Activated CD4-positive, alpha-beta memory T cell treated with anti-CD3 and anti-CD28 coated beads, Interleukin-2, amount 10 ng/mL, durations not matched to agents 7 days and 5 days (primary cell): ENCODE measurements around the gene PDE7B. TPM values are rescaled to one million over a fixed set of nuclear protein-coding genes. Genes with fewer than 3 reads are reported as not detected.

Experiments used
- CTCF ChIA-PET: fragments of 350-600 bp; sonication (Branson Sonifier 250); formaldehyde crosslinking; loops from one replicate; lab custom pipeline; 2021; ENCODE audit warnings: antibody characterized with exemption, inconsistent platforms; lab: Charles Lee
- POLR2A ChIA-PET: fragments of 350-600 bp; sonication (Branson Sonifier 250); formaldehyde crosslinking; loops from one replicate; lab custom pipeline; 2021; ENCODE audit warnings: antibody characterized with exemption; lab: Charles Lee
- DNase-seq: peaks from one replicate; pipeline ENCODE4 v3.0.0-alpha.2; 2020
- H3K27ac Mint-ChIP-seq: one replicate; pipeline ENCODE4 v1.8.0; 2021; ENCODE audit warnings: mild to moderate bottlenecking, mixed read lengths
- H3K27me3 Mint-ChIP-seq: one replicate; pipeline ENCODE4 v1.8.0; 2021; ENCODE audit warnings: mixed read lengths
- H3K36me3 Mint-ChIP-seq: one replicate; pipeline ENCODE4 v1.8.0; 2021; ENCODE audit warnings: low read depth, mixed read lengths
- H3K4me1 Mint-ChIP-seq: one replicate; pipeline ENCODE4 v1.8.0; 2021; ENCODE audit warnings: mixed read lengths
- H3K4me3 Mint-ChIP-seq: one replicate; pipeline ENCODE4 v1.8.0; 2021; ENCODE audit warnings: mild to moderate bottlenecking, mixed read lengths
- H3K9me3 Mint-ChIP-seq: one replicate; pipeline ENCODE4 v1.8.0; 2021; ENCODE audit warnings: mixed read lengths
- total RNA-seq, 2 experiments: library from RNA; stranded (reverse); gene quantifications; one replicate each; pipeline ENCODE4 v1.2.3, GENCODE V29; 2021

Gene PDE7B
- total RNA-seq, 2 experiments from 2014 or later = 0.68 to 0.95 TPM

GRCh38 chr6:136244061-136244616 is 392.6 kb downstream of the PDE7B start:
- POLR2A ChIA-PET = interaction anchor here (1.3 kb wide), 2 partner anchors 38 to 46 kb away, joined by 3 to 8 read pairs; partner anchors contain the start of gene BCLAF1
- H3K27ac Mint-ChIP-seq = no peak overlapping the region
- no peak overlapping the region for H3K4me3 Mint-ChIP-seq

More at GRCh38 chr6:136244061-136244616, 392.6 kb downstream of the PDE7B start:
- Mint-ChIP-seq H3K36me3 (peaks cover 67% of the 10 kb centered on the region), H3K9me3 (no peaks in the 10 kb centered on the region), H3K27me3 (no peaks in the 10 kb centered on the region), H3K4me1 (peaks cover 34% of the 10 kb centered on the region)
- no peak for DNase-seq
- CTCF ChIA-PET = interaction anchor here (1.6 kb wide), 1 partner anchor 17 kb away, joined by 7 read pairs; no protein-coding TSS in a partner anchor
